DND-41 (cell line): ENCODE data around the gene PGM1.
A peak's percentile ranks its signal among the peaks of the same experiment; 100 is the strongest.

Experiments used
- ATAC-seq: fragments of 200-7000 bp; cut with Tn5 transposase; 3 replicates; pipeline ENCODE4 v1.9.1; 2021; ENCODE audit warnings: low read depth; ENCODE audit not compliant: insufficient read depth
- DNase-seq: peaks from one replicate; pipeline ENCODE4 v3.0.0-alpha.2; 2020
- H2AFZ ChIP-seq: 2 replicates; pipeline ENCODE4 v1.6.0; 2012; ENCODE audit warnings: low read depth, low read length
- H3K27ac ChIP-seq: 2 replicates; pipeline ENCODE4 v1.5.1; 2012; ENCODE audit warnings: low read length, inconsistent platforms
- H3K27me3 ChIP-seq: fragments of 200-600 bp; sonication (generic); 2 replicates; pipeline ENCODE4 v1.6.0; 2012; ENCODE audit warnings: low read length, mild to moderate bottlenecking, inconsistent platforms; ENCODE audit not compliant: insufficient read depth, poor library complexity
- H3K36me3 ChIP-seq: 2 replicates; pipeline ENCODE4 v1.5.1; 2012; ENCODE audit warnings: low read length, inconsistent platforms; ENCODE audit not compliant: insufficient read depth
- H3K4me1 ChIP-seq: 2 replicates; pipeline ENCODE4 v1.5.1; 2012; ENCODE audit warnings: mild to moderate bottlenecking, low read length; ENCODE audit not compliant: insufficient read depth
- H3K4me2 ChIP-seq: 2 replicates; pipeline ENCODE4 v1.6.0; 2012; ENCODE audit warnings: mild to moderate bottlenecking, moderate library complexity, low read length, inconsistent platforms; ENCODE audit not compliant: insufficient read depth
- H3K4me3 ChIP-seq, 2 experiments: fragments of 200-600 bp in 1 of 2; shearing (Covaris generic) in 1 of 2; 2 replicates each; pipeline ENCODE4 v1.5.1; 2012 to 2016; ENCODE audit warnings: inconsistent platforms in 2 of 2, low read length in 2 of 2, mild to moderate bottlenecking in 2 of 2, low read depth in 1 of 2, moderate library complexity in 1 of 2
- H3K79me2 ChIP-seq: 2 replicates; pipeline ENCODE4 v1.6.0; 2012; ENCODE audit warnings: low read length, inconsistent platforms; ENCODE audit not compliant: insufficient read depth
- H3K9ac ChIP-seq: 2 replicates; pipeline ENCODE4 v1.6.0; 2012; ENCODE audit warnings: low read depth, mild to moderate bottlenecking, inconsistent platforms, low read length, moderate library complexity
- H3K9me3 ChIP-seq: 2 replicates; pipeline ENCODE4 v1.5.1; 2012; ENCODE audit warnings: low read length, moderate library complexity, mild to moderate bottlenecking, inconsistent platforms; ENCODE audit not compliant: insufficient read depth, severe bottlenecking
- H4K20me1 ChIP-seq: 2 replicates; pipeline ENCODE4 v1.6.0; 2012; ENCODE audit warnings: low read length; ENCODE audit not compliant: insufficient read depth
- EZH2 ChIP-seq: IDR thresholded peaks from 3 replicates; pipeline ENCODE4 v1.6.1; 2012; ENCODE audit warnings: borderline replicate concordance, low read depth, mild to moderate bottlenecking, moderate library complexity, low read length, inconsistent platforms; ENCODE audit not compliant: severe bottlenecking
- TF ChIP-seq, protein P1 (sequence below): IDR thresholded peaks from 2 replicates; pipeline ENCODE4 v1.5.1; 2012; ENCODE audit warnings: borderline replicate concordance, low read length, moderate library complexity, mild to moderate bottlenecking; ENCODE audit not compliant: poor library complexity, severe bottlenecking; ENCODE audit errors: extremely low read depth

Gene PGM1

DNA sequence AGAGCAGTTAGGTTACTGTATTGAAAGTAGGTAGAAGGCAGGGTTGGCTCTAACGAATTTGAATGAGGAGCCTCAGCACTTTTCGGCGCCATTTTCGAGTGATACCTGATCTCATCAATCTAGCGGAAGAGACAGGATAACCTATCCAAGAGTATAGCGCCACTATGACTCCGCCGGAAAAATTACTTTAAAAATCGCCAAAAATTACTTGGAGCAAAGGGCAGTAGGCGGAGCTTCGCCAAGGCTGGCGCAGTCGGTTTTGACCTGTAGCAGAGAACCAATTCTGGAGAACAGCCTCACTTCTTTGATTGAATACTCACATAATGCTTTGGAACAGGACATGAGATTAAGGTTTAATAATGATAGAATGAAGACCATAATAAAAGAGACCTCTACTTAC lies 44.3 kb upstream of the PGM1 start:
- Histone ChIP-seq H2AFZ (no peak overlapping the region), H3K4me1 (no peaks in the 10 kb centered on the region), H4K20me1 (no peaks in the 10 kb centered on the region), H3K4me2 (no peak overlapping the region), H3K27me3 (no peaks in the 10 kb centered on the region), H3K36me3 (peaks cover 5% of the 10 kb centered on the region; the same call in 1 of the 2 replicates), H3K9ac (no peak overlapping the region), H3K27ac (no peak overlapping the region), H3K79me2 (no peaks in the 10 kb centered on the region), H3K4me3 (no peak overlapping the region), H3K9me3 (no peaks in the 10 kb centered on the region)
- ATAC-seq (no peak), DNase-seq (no peak)
- TF ChIP-seq, protein P1, sequence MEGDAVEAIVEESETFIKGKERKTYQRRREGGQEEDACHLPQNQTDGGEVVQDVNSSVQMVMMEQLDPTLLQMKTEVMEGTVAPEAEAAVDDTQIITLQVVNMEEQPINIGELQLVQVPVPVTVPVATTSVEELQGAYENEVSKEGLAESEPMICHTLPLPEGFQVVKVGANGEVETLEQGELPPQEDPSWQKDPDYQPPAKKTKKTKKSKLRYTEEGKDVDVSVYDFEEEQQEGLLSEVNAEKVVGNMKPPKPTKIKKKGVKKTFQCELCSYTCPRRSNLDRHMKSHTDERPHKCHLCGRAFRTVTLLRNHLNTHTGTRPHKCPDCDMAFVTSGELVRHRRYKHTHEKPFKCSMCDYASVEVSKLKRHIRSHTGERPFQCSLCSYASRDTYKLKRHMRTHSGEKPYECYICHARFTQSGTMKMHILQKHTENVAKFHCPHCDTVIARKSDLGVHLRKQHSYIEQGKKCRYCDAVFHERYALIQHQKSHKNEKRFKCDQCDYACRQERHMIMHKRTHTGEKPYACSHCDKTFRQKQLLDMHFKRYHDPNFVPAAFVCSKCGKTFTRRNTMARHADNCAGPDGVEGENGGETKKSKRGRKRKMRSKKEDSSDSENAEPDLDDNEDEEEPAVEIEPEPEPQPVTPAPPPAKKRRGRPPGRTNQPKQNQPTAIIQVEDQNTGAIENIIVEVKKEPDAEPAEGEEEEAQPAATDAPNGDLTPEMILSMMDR = no peak
- TF ChIP-seq EZH2 = no peak

DNA sequence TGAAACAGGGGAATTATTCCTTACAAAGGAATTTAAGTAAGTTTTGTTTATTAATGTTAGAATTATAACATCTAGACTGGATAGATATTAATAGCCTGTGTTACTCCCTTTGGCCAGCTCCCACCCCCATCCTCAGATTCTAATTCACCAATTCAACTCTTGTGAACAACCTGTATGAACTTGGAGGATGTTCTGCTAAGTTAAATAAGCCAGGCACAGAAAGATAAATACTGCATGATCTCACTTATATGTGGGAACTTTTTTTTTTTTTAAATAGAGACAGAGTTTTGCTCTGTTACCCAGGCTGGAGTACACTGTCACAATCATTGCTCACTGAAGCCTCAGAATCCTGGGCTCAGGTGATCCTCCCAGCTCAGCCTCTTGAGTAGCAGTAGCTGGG lies 37.7 kb upstream of the PGM1 start:
- Histone ChIP-seq H3K36me3 (peaks cover 6% of the 10 kb centered on the region; the same call in 1 of the 2 replicates), H3K9me3 (no peaks in the 10 kb centered on the region), H2AFZ (no peak overlapping the region), H3K27ac (no peak overlapping the region), H3K4me3 (no peak overlapping the region), H4K20me1 (no peaks in the 10 kb centered on the region), H3K27me3 (no peaks in the 10 kb centered on the region), H3K9ac (no peak overlapping the region), H3K4me1 (no peaks in the 10 kb centered on the region), H3K79me2 (no peaks in the 10 kb centered on the region), H3K4me2 (no peak overlapping the region)
- no peak for ATAC-seq
- TF ChIP-seq, protein P1 = no peak
- no peak for TF ChIP-seq EZH2
- DNase-seq = no peak

DNA sequence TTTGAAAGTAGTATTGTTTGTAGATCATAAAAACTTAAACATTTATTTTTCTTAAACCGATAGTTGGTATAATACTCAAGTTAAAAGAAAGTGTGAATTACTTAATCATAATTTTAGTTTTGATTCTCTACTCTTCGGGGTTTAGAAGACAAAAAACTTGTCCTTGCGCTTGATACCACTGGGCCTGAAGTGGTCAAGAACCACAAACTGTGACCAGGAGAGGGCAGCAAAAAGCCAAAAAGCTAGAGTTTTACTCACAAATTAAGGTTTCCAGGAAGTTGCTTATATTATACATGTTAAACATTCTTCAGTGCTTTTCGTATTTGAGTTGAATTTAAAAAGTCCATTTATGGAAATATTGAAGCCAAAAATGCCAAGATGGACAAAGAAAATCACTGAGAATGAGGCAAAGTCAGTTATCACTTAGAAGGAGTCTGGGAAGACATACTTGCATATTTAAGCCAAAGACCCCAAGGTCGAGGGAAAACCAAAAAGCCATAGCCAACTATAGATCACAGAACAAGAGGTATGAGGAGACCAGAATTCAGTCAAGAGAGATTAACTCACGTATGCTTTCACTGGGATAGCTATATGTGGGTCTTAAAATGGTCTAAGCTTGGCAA lies 35.7 kb upstream of the PGM1 start:
- no peaks in the 10 kb centered on the region for H3K4me1 ChIP-seq
- peaks cover 6% of the 10 kb centered on the region; the same call in 1 of the 2 replicates for H3K36me3 ChIP-seq
- no peaks in the 10 kb centered on the region for H3K79me2 ChIP-seq
- no peaks in the 10 kb centered on the region for H3K27me3 ChIP-seq
- ATAC-seq (no peak), DNase-seq (peak; percentile 16)
- no peak overlapping the region for H2AFZ ChIP-seq
- H3K4me3 ChIP-seq = no peak overlapping the region
- no peaks in the 10 kb centered on the region for H3K9me3 ChIP-seq
- H3K27ac ChIP-seq = no peak overlapping the region
- no peak for TF ChIP-seq EZH2
- TF ChIP-seq, protein P1 = peak; percentile 49
- no peak overlapping the region for H3K9ac ChIP-seq
- no peaks in the 10 kb centered on the region for H4K20me1 ChIP-seq
- no peak overlapping the region for H3K4me2 ChIP-seq

DNA sequence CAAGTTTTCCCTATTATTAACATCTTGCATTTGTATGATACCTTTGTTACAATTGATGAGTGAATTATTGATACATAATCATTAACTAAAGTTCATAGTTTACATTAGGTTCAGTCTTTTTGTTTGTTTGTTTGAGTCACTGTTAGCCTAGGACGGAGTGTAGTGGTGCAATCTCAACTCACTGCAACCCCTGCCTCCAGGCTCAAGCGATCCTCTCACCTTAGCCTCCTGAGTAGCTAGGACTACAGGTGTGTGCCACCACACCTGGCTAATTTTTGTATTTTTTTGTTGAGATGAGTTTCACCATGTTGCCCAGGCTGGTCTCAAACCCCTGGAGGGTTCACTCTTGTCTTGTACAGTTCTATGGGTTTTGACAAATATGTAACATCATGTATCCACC lies 33.9 kb upstream of the PGM1 start:
- H3K36me3 ChIP-seq = peaks cover 3% of the 10 kb centered on the region; the same call in 1 of the 2 replicates
- no peak overlapping the region for H3K4me2 ChIP-seq
- DNase-seq = no peak
- H3K27me3 ChIP-seq = no peaks in the 10 kb centered on the region
- no peaks in the 10 kb centered on the region for H3K9me3 ChIP-seq
- no peak overlapping the region for H3K4me3 ChIP-seq
- H2AFZ ChIP-seq = no peak overlapping the region
- no peak overlapping the region for H3K27ac ChIP-seq
- H3K9ac ChIP-seq = no peak overlapping the region
- H3K79me2 ChIP-seq = no peaks in the 10 kb centered on the region
- no peak for TF ChIP-seq EZH2
- TF ChIP-seq, protein P1 = no peak
- no peaks in the 10 kb centered on the region for H3K4me1 ChIP-seq
- no peak for ATAC-seq
- no peaks in the 10 kb centered on the region for H4K20me1 ChIP-seq
